ENCODE data around the gene WDR18.
A peak's percentile ranks its signal among the peaks of the same experiment; 100 is the strongest.

The WDR18 gene

GRCh38 chr19:947707-948539, 36.2 kb upstream of the WDR18 start:
- H3K36me3 ChIP-seq: peaks cover 25% of the 10 kb centered on the region
- H3K4me3 ChIP-seq (ENCODE audit: low read depth in 1 of 2, low read length in 1 of 2): peak overlapping the region in 1 of 2 experiments; percentile 40
- H3K27ac ChIP-seq: peak overlapping the region; percentile 48
- H3K9me3 ChIP-seq: no peaks in the 10 kb centered on the region
- TF ChIP-seq, protein P1, sequence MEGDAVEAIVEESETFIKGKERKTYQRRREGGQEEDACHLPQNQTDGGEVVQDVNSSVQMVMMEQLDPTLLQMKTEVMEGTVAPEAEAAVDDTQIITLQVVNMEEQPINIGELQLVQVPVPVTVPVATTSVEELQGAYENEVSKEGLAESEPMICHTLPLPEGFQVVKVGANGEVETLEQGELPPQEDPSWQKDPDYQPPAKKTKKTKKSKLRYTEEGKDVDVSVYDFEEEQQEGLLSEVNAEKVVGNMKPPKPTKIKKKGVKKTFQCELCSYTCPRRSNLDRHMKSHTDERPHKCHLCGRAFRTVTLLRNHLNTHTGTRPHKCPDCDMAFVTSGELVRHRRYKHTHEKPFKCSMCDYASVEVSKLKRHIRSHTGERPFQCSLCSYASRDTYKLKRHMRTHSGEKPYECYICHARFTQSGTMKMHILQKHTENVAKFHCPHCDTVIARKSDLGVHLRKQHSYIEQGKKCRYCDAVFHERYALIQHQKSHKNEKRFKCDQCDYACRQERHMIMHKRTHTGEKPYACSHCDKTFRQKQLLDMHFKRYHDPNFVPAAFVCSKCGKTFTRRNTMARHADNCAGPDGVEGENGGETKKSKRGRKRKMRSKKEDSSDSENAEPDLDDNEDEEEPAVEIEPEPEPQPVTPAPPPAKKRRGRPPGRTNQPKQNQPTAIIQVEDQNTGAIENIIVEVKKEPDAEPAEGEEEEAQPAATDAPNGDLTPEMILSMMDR (IDR thresholded peaks at IDR 0.05): no peak
- no peaks in the 10 kb centered on the region for H3K27me3 ChIP-seq
- peaks cover 29 to 35% of the 10 kb centered on the region in 2 experiments for H3K4me1 ChIP-seq (ENCODE audit: control insufficient read depth in 1 of 2, insufficient read depth in 1 of 2, low read depth in 1 of 2, low read length in 1 of 2)

GRCh38 chr19:948842-949496, 35.2 kb upstream of the WDR18 start:
- H3K27ac ChIP-seq: no peak overlapping the region
- TF ChIP-seq, protein P1 (IDR thresholded peaks at IDR 0.05): no peak
- H3K4me3 ChIP-seq (ENCODE audit: low read depth in 1 of 2, low read length in 1 of 2): no peak overlapping the region
- no peaks in the 10 kb centered on the region for H3K27me3 ChIP-seq
- H3K9me3 ChIP-seq: no peaks in the 10 kb centered on the region
- peaks cover 20% of the 10 kb centered on the region for H3K36me3 ChIP-seq
- peaks cover 37 to 45% of the 10 kb centered on the region in 2 experiments for H3K4me1 ChIP-seq (ENCODE audit: control insufficient read depth in 1 of 2, insufficient read depth in 1 of 2, low read depth in 1 of 2, low read length in 1 of 2)

- peaks cover 21% of the 10 kb centered on the region for H3K36me3 ChIP-seq
- H3K9me3 ChIP-seq: no peaks in the 10 kb centered on the region
- H3K4me3 ChIP-seq (ENCODE audit: low read depth in 1 of 2, low read length in 1 of 2): no peak overlapping the region
- TF ChIP-seq, protein P1 (IDR thresholded peaks at IDR 0.05): no peak
- H3K27me3 ChIP-seq: no peaks in the 10 kb centered on the region
- no peak overlapping the region for H3K27ac ChIP-seq
- peaks cover 36 to 41% of the 10 kb centered on the region in 2 experiments for H3K4me1 ChIP-seq (ENCODE audit: control insufficient read depth in 1 of 2, insufficient read depth in 1 of 2, low read depth in 1 of 2, low read length in 1 of 2)
These were observed 33.6 kb upstream of the WDR18 start for GRCh38 chr19:950352-951066.

- Histone ChIP-seq H3K27ac (peak overlapping the region; percentile 69), H3K4me1 (ENCODE audit: control insufficient read depth in 1 of 2, insufficient read depth in 1 of 2, low read depth in 1 of 2, low read length in 1 of 2) (peaks cover 31 to 37% of the 10 kb centered on the region in 2 experiments), H3K4me3 (ENCODE audit: low read depth in 1 of 2, low read length in 1 of 2) (peak overlapping the region; percentile 49 to 58), H3K36me3 (peaks cover 18% of the 10 kb centered on the region), H3K27me3 (no peaks in the 10 kb centered on the region), H3K9me3 (no peaks in the 10 kb centered on the region)
- TF ChIP-seq, protein P1 (IDR thresholded peaks at IDR 0.05): no peak
These were observed 32.0 kb upstream of the WDR18 start for GRCh38 chr19:952049-952679.

All from neutrophil (primary cell).